Mammary epithelial cell (primary cell): ENCODE measurements around the gene EFNA5.

Experiments
- CTCF ChIP-seq, 2 donors: IDR thresholded peaks in 1 of 2; conservative IDR thresholded peaks in 1 of 2; 2 replicates each; pipeline ENCODE4 v1.5.1; 2011 to 2012; ENCODE audit warnings: inconsistent platforms in 2 of 2, low read length in 2 of 2, mild to moderate bottlenecking in 2 of 2, control low read depth in 1 of 2, low read depth in 1 of 2; ENCODE audit not compliant: insufficient read depth in 1 of 2; ENCODE audit errors: extremely low read depth in 1 of 2
- EZH2 ChIP-seq: IDR thresholded peaks from 2 replicates; pipeline ENCODE4 v1.6.1; 2012; ENCODE audit warnings: low read length, inconsistent platforms, borderline replicate concordance

GRCh38 chr5:107426872-107427271 is 243.9 kb downstream of the EFNA5 start:
- TF ChIP-seq CTCF (conservative IDR thresholded peaks at IDR 0.05 in 1 of 2, IDR thresholded peaks at IDR 0.05 in 1 of 2; ENCODE audit: extremely low read depth in 1 of 2, insufficient read depth in 1 of 2, low read depth in 1 of 2, low read length in 2 of 2) (no peak), EZH2 (no peak)
